Stimulated activated CD8-positive, alpha-beta memory T cell treated with anti-CD3 and anti-CD28 coated beads, Interleukin-2, amount 100 ng/mL, for 48 hours (primary cell): ENCODE results near the gene EVC2.
A peak's percentile ranks its signal among the peaks of the same experiment; 100 is the strongest.

Experiments used
- DNase-seq, 2 donors: peaks; one replicate each; pipeline ENCODE4 v3.0.0-alpha.2; 2020; ENCODE audit warnings: low read depth in 2 of 2

Gene EVC2, protein sequence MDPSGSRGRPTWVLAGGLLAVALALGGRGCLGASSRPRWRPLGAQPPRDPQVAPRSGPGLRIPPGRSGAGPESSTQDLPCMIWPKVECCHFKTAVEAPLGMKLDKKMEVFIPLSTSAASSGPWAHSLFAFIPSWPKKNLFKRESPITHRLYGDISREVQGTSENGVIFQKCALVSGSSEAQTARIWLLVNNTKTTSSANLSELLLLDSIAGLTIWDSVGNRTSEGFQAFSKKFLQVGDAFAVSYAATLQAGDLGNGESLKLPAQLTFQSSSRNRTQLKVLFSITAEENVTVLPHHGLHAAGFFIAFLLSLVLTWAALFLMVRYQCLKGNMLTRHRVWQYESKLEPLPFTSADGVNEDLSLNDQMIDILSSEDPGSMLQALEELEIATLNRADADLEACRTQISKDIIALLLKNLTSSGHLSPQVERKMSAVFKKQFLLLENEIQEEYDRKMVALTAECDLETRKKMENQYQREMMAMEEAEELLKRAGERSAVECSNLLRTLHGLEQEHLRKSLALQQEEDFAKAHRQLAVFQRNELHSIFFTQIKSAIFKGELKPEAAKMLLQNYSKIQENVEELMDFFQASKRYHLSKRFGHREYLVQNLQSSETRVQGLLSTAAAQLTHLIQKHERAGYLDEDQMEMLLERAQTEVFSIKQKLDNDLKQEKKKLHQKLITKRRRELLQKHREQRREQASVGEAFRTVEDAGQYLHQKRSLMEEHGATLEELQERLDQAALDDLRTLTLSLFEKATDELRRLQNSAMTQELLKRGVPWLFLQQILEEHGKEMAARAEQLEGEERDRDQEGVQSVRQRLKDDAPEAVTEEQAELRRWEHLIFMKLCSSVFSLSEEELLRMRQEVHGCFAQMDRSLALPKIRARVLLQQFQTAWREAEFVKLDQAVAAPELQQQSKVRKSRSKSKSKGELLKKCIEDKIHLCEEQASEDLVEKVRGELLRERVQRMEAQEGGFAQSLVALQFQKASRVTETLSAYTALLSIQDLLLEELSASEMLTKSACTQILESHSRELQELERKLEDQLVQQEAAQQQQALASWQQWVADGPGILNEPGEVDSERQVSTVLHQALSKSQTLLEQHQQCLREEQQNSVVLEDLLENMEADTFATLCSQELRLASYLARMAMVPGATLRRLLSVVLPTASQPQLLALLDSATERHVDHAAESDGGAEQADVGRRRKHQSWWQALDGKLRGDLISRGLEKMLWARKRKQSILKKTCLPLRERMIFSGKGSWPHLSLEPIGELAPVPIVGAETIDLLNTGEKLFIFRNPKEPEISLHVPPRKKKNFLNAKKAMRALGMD

GRCh38 chr4:5708449-5709206, at the start of gene EVC2:
TSS of gene EVC2 (minus strand) at chr4:5708559. CDS start at chr4:5708513, 46 bp downstream.
- DNase-seq: peak in 1 of 2 donors; percentile 26

GRCh38 chr4:5757954-5758353, 49.6 kb upstream of the EVC2 start:
- no peak for DNase-seq

- no peak for DNase-seq
Observed at GRCh38 chr4:5757536-5757935, 49.2 kb upstream of the EVC2 start.

- no peak for DNase-seq
Observed at GRCh38 chr4:5757091-5757490, 48.7 kb upstream of the EVC2 start.

DNA sequence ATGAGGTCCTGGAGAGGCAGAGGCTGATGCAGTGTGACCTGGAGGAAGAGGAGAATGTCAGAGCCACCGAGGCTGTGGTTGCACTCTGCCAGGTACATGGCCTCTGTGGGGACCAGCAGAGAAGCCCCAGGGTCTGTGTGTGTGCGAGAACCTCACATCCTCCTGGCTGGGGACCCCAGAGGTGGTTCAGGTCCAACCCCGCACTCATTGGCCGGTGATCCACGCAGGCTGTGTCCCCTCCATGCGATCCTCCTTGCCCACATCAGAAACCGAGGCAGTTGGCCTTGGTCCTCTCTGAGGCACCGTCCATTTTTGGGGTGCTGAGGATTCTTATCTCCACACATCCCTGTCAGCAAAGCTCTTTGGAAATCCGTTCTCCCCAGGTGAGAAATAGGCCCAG, 47.9 kb upstream of the EVC2 start:
- no peak for DNase-seq

- no peak for DNase-seq
Observed at GRCh38 chr4:5755679-5756078, 47.3 kb upstream of the EVC2 start.

DNA sequence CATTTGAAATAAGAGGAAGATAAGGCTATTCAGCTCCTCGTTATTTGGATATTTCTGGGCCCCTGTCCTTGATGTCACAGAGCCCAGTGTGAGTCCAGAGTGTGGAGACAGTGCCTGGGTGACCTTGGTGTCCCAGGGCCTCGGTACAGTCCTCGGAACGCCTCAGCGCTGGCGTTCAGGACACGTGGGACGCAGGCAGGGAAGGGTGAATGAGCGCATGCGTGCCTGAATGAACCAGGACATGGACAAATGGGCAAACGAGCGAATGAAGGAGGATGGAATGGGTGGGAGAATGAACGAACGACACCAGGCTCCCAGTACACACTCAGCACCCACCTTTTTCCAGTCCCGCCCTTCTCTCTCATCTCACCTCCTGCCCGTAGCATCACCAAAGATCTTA, 46.8 kb upstream of the EVC2 start:
- DNase-seq: no peak

- no peak for DNase-seq
Observed at GRCh38 chr4:5754529-5754881, 46.1 kb upstream of the EVC2 start.

- DNase-seq: no peak
Observed at GRCh38 chr4:5753766-5754528, 45.6 kb upstream of the EVC2 start.

GRCh38 chr4:5753366-5753765, 45.0 kb upstream of the EVC2 start:
- DNase-seq: no peak

GRCh38 chr4:5752376-5753184, 44.2 kb upstream of the EVC2 start:
- no peak for DNase-seq

DNA sequence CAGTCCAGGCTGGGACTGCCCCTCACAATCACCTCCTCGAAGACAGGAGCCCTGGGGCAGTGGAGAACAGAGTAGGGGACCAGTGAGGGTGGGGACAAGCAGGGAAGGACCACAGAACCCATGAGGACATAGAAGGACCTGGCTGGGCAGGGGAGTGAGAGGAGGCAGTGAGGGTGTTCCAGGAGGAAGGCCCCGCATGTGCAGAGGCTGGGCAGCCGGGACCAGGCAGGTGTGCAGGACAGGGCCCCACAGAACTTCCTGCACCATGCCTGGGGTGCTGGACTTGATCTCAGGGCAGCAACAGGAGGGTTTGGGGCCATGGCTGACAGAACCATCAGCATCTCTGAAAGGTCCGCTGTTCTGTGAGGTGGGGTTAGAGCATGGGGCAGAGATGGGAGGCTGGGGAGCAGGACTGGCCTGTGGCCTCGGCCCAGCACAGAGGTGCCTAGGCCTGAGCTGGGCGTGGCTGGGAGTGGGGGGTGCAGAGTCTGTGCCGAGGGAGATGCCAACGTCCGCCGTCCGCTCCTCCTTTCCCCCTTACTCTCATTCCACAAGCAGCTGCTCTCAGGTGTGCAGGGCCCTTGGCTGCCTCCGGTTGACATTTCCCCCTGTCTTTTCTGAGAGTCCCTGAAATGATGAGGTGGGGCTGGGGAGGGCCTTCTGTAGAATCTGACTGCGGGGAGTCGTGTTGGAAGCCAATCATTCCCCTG, 43.5 kb upstream of the EVC2 start:
- DNase-seq: no peak

- no peak for DNase-seq
Observed at GRCh38 chr4:5750946-5751665, 42.7 kb upstream of the EVC2 start.

DNA sequence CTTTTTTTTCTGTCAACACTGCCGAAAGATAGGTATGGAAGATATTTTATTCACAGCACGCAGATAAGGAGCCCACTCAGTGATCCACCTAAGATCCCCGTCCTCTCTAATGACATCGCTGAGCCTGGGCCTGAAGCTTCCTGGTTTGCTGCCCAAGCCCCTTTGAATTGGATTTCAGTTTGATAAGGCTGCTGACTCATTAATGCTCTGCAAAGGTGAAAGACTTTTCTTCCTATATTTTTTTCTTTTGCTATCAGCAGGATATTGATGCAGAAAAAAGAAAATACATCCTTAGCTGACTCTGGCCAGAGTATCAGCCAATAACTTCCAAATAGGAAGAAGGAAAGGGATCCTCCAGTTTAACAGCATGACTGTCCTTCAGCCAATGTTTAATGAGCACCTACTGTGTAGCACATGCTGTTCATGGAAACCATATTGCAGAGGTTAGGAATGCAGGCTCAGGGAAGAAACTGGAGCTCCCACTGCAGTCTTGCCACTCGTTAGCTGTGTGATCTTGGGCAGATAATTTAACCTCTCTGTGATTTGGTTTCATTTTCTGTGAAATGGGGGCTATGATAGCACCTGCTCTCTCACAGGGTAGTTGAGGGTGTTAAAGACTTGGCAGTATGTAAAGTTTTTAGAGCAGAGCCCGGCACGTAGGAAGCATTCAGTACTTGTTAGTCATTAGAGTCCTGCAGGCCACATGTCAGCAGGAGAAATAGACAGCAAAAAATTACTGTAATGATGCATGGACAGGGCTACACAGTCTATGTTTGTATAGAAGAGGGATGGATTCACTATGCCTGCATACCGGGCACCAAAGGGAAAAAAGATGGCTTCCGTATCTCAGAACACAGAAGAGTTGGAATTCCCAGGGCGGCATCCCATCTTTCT, 41.9 kb upstream of the EVC2 start:
- DNase-seq: no peak

- no peak for DNase-seq
Observed at GRCh38 chr4:5749568-5749967, 41.2 kb upstream of the EVC2 start.

GRCh38 chr4:5747738-5748375, 39.5 kb upstream of the EVC2 start:
- no peak for DNase-seq
